ENCODE data around the gene PTGER3.
"Not testable (repeated sequence)": the region's sequence is repeated elsewhere in the genome, so short reads cannot be mapped to it uniquely, and the experiment has no call there.

The PTGER3 gene

GRCh38 chr1:70941563-70941962 lies 106.1 kb downstream of the PTGER3 start:
- no peak for DNase-seq

GRCh38 chr1:70940398-70940797 lies 107.2 kb downstream of the PTGER3 start:
- not testable (repeated sequence) for DNase-seq

- no peak for DNase-seq
Measured at GRCh38 chr1:70934194-70934961, 113.2 kb downstream of the PTGER3 start.

- DNase-seq = no peak
Measured at GRCh38 chr1:70930062-70930461, 117.6 kb downstream of the PTGER3 start.

GRCh38 chr1:70922196-70922595 lies 125.4 kb downstream of the PTGER3 start:
- DNase-seq = no peak

Data from T1000 (cell line).